DMS53 (cell line): ENCODE measurements around the gene NR1D1.
A peak's percentile ranks its signal among the peaks of the same experiment; 100 is the strongest.
"Not testable (repeated sequence)": the region's sequence is repeated elsewhere in the genome, so short reads cannot be mapped to it uniquely, and the experiment has no call there.

Source experiments
- DNase-seq: peaks from one replicate; lab custom pipeline; 2025; lab: John Stamatoyannopoulos, UW

Gene NR1D1

DNA sequence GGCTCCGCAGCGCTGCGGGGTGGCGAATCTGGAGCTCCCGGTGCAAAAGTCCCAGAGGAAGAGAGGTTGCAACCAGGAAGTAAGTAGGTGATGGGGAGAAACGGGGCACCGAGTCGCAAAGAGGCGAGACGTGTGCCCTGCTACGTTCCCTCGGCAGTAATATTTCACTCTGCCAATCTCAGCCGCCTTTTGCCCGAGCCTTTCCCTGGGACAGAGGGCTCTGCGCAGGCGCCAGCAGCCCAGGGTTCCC lies at the start of gene NR1D1:
TSS of gene NR1D1 (minus strand) at position 171 of the 250 bp plus-strand sequence. CDS start 495 bp downstream, outside the sequence.
- no peak for DNase-seq

DNA sequence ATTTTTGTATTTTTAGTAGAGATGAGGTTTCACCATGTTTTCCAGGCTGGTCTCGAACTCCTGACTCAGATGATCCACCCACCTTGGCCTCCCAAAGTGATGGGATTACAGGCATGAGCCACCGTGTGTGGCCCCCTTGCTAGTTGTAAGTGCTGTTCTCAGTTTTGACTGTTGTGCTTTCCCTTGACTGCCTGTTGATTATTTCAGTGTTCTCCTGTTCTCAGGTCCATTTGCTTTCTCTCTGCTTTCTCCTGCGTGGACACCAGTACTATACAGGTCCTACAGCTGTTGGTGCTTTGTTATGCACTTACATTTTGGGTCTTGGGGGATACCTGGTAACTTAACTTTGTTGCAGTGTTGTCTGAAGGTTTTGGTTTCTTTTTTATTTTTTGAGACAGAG lies 48.1 kb upstream of the NR1D1 start:
- no peak for DNase-seq

DNA sequence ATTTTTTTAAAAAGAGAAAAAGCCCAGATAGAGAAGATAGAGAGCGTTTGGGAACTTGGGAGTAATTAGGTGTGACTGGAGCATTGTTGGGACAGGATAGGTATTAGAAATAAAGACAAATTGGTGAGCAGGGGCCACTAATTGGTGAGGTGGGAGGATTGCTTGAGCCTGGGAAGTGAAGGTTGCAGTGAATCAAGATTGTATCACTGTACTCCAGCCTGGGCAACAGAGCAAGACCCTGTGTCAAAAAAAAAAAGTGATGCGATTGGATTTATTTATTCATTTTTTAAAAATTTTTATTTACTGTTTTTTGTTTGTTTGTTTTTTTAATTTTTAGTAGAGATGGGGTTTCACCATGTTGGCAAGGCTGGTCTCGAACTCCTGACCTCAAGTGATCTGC lies 45.1 kb upstream of the NR1D1 start:
- no peak for DNase-seq

DNA sequence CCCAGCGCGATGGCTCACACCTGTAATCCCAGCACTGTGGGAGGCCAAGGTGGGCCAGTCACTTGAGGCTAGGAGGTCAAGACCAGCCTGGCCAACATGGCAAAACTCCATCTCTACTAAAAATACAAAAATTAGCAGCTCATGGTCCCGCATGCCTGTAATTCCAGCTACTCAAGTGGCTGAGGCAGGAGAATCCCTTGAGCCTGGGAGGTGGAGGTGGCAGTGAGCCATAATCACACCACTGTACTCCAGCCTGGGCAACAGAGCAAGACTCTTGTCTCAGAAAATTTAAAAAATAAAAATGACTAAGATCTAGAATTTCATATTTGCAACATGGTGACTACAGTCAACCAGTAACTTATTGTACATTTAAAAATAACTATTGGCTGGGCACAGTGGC lies 42.8 kb upstream of the NR1D1 start:
- not testable (repeated sequence) for DNase-seq

DNA sequence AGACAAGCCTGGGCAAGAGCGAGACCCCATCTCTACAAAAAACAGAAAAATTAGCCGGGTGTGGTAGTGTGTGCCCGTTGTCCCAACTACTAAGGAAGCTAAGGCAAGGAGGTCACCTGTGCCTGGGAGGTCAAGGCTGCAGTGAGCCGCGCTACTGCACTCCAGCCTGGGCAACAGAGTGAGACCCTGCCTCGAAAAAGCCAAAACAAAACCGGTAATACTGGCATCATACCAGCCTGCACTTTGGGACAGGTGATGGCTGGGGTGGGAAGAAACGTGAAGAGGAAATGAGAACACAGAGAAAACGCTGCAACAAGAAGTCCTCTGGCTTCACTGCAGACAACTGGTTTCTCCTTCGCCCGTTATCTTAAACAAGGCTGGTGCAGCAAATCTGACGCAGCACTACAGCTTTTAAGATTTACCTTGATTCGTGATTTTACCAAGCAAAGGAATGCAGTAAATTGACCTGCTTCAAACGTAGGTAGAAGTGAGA lies 39.2 kb upstream of the NR1D1 start:
- DNase-seq = peak; percentile 66

- no peak for DNase-seq
Measured at GRCh38 chr17:40135817-40136216, 35.4 kb upstream of the NR1D1 start.

- DNase-seq = no peak
Measured at GRCh38 chr17:40134184-40134583, 33.8 kb upstream of the NR1D1 start.

DNA sequence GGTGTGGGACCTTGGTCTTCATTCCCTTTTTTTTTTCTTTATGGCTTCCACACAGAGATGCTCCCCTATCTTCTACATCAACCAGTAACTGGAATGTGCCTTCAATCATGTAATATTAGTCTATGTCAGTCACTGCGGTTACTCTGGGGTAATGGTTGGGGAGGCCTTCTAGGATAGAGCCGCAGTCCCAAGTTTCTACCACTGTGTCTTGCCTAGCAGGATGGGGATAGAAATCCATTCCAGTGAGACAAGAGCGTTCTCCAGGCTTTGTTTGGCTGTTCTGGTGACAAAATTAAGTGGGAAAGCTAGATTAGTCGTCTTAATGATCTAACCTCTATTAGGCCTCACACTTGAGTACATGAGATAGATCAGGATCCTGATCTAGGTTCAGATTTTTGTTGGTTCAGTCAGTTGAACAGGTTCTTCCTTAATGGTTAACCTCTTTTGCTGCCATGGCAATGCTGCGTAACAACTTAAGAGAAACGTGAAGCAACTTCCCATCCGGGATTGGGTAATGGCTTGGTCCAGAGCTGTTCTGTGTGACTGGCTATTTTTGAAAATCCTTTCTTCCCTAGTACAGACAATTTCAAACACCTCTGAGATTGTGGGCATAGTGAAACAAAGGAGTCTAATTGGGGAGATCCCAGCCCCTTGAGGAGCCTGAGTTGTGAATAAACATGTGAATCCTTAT lies 30.1 kb upstream of the NR1D1 start:
- no peak for DNase-seq

GRCh38 chr17:40129498-40129897 lies 29.1 kb upstream of the NR1D1 start:
- no peak for DNase-seq

- DNase-seq = peak; percentile 40
Measured at GRCh38 chr17:40124279-40125141, 24.1 kb upstream of the NR1D1 start.

DNA sequence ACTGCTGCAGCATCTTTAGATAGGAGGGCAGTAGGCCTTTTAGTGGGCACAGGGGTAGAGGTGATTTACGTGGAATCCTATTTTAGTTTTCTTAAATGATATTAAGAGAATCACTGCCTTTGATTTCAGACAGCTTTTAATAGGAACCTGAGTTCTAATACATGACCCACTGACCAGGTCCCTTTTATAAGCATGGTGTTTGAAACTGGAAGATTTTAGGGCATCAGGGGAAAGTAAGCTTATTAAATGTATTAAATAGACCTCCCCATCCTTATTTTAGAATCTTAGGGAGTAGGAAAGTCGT lies 23.4 kb upstream of the NR1D1 start:
- no peak for DNase-seq

DNA sequence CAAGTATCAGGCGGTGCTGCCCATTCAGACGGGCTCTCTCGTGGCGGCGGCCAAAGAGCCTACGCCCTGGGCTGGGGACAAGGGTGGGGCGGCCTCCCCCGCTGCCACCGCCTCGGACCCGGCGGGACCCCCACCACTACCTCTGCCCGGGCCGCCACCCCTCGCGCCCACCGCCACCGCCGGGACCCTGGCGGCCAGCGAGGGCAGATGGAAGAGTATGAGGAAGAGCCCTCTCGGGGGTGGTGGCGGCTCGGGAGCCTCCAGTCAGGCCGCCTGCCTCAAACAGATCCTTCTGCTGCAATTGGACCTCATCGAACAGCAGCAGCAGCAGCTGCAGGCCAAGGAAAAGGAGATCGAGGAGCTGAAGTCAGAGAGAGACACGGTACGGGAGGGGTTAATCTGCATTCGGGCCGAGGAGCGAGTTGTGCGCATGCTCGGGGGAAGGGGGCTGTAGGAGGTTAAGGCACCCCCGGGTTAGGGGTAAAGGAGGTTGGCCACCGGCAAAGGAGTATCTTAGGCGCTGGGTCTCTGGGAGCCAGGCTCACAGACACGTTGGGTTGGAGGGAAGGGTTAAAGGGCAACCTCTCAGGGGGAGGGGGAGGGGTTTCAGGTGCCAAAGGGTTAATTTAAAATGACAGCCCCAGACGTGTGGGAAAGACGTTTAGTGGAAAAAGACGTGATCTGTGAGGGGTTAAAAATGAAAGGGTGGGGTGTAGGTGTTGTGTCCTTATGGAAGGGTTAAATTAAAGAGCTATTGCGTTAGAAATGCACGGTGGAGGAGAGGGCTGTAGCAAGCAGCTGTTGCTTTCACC lies 22.8 kb upstream of the NR1D1 start:
- peak; percentile 53 for DNase-seq

- DNase-seq = peak; percentile 59
Measured at GRCh38 chr17:40122136-40122998, 22.0 kb upstream of the NR1D1 start.

DNA sequence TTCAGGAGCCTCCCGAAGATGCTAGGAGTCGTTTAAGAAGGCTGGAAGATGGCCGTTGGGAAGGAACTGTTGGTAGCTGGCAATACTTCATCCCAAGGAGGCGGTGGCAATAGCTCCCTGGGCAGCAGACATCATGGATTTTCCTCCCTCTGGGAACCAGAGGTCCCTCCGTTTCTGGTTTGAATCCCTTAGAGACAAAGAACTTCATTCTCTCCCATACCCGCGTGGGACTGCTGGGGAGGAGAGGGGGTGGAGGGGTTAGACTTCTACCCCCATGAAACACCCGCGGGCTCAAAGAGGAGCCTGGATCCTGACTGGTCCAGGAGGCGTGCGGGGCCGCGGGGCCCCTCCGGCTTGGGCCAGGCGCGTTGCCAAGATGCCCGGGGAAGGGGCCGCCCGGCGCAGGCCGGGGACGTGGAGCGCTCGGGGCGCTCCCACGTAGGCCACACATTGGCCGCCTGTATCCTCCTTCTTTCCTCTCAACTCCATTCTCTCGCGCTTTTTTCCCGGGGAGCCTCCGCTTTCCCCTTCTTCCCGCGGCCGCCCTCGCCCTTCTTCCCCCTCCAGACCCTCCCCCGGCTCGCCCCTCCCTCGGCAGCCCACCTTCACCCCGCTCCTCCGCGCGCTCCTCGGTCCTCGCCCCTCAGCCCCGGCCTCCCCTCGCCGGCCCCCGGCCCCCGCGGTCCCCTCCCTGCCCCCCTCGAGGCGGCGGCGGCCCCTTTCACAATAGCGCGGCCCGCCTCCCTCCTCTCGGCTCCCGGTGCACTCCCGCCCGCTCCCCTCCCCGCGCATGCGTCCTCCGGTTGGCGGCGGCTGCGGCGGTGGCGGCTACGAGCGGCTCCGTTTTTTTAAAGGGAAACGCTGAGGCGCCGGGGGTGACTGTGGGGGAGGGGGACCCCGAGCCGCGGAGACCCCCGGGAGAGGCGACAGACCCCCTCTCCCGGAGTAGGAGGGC lies 21.1 kb upstream of the NR1D1 start, which contains the start of gene MSL1:
TSS of gene MSL1 (plus strand) at position 791 of the 955 bp plus-strand sequence. CDS start 642 bp downstream, outside the sequence.
- peak; percentile 80 for DNase-seq

- DNase-seq = no peak
Measured at GRCh38 chr17:40115101-40115436, 14.7 kb upstream of the NR1D1 start.

GRCh38 chr17:40113907-40114245 lies 13.5 kb upstream of the NR1D1 start:
- DNase-seq = no peak

DNA sequence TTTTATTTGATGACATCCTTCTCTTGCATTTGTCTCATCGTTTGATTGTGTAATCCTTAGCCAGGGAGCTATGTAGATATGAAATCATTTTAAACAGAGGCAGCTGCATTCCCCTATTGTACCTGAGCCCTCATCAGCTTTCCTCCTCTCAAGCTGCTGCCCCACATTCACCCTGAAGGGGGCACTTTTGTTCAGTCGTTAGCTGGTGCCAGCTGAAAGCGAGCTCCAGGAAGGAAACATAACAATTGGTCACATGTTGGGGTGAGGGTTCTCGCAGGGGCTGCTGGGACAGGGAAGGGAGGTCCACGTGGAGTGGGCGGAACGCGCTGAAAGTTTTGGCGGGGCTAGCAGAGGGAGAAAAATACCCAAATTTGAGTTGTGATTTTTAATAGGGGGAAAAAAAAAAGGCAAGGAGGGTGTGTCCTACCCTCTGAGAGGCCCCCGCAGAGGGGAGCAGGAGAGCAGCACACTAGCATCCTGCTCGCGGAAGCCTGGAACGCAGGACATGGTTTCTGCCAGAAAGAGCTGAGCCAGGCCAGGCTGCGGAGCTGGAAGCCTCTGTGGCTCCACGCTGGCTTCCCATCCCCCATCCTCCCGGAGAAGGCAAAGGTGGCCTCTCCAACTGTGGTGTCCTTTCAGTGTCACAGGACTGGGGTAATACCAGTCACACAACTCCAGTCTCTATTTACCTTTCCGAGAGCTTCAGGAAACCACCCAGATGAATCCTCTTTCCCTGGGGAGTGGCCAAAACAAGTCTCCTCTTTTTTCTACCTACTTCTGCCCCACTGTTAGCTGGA lies 12.9 kb upstream of the NR1D1 start:
- DNase-seq = peak; percentile 96

- DNase-seq = no peak
Measured at GRCh38 chr17:40112718-40113109, 12.3 kb upstream of the NR1D1 start.

- no peak for DNase-seq
Measured at GRCh38 chr17:40112191-40112711, 11.9 kb upstream of the NR1D1 start.
